HL-60 (cell line): ENCODE results near the gene PRKAG1.

Experiments used
- CTCF ChIP-seq: IDR thresholded peaks from one replicate; pipeline ENCODE4 v1.5.1; 2011; ENCODE audit warnings: low read length, control low read depth, inconsistent platforms; ENCODE audit not compliant: insufficient read depth
- GABPA ChIP-seq: IDR thresholded peaks from 2 replicates; pipeline ENCODE4 v1.6.1; 2012; ENCODE audit warnings: low read depth

DNA sequence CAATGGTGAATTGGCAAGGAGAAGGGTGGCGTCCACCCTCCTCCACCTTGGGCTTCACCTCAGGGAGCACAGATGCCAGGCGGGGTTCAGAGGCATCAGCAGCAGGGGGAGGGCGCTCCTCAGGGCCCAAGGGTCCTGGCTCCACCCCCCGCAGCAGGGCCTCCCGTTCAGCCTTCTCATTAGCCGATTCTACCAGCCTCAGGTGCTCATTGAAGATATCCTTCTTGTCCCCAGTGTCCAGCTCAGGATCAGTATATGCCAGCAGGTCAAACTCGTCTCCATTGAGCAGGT is 19.3 kb upstream of the PRKAG1 start:
- TF ChIP-seq CTCF = no peak
- no peak for TF ChIP-seq GABPA
